Measurements from ENCODE around the gene FNIP2.
"Not testable (repeated sequence)": the region's sequence is repeated elsewhere in the genome, so short reads cannot be mapped to it uniquely, and the experiment has no call there.

Gene FNIP2

DNA sequence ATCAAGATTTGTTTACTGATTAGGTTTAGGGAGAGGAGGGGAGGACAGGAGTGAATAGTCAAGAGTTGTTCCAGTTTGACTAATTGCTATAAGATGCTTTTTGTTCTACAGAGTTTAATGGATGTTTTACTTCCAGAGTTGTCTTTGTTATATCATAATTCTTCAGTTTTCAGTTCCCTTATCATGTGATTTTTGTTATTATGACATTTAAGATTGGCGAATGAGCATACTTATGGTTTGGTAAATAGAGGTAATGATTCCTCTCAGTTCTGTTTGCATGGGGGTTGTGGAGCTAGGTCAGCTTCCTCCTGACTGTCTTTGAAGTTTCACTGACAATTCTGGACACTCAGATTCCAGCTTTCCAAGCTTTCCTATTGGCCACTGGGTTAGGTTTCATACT is 24.6 kb downstream of the FNIP2 start:
- DNase-seq, result not testable (repeated sequence)

DNA sequence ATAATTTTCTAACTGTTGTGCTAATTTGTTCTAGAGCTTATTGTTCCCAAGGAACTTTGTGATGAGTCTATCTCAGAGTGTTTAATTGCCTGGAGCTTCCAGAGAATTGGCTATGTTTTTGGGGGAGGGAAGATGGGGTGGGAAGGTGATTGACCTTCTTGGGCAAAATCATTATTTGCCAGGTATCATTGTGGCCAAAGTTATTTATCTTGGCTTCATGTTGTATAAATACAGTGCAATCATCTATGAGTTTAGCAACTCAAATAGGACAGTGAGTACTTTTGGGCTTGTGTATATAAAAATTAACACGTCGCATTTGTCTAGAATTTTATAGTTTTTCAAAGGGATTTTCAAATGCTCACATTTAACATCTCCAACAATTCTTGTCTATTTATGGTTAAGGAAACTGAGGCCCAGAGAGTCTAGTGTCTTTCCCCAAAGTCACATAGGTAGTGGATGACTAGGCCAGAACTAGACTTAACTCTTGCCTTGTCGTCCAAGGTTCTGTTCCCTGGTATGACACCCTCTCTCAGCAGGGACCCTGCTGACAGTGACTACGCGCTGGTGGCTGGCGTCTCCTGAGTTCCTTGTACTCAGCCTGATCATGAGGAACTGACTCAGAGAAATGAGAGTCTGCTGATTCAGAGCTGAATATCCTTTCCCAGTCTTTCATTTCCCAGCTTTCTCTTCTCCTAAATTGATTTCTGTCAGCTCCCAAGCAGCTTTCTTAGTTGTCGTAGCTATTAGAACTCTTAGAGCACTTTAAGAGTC is 27.7 kb downstream of the FNIP2 start:
- DNase-seq, result no peak

DNA sequence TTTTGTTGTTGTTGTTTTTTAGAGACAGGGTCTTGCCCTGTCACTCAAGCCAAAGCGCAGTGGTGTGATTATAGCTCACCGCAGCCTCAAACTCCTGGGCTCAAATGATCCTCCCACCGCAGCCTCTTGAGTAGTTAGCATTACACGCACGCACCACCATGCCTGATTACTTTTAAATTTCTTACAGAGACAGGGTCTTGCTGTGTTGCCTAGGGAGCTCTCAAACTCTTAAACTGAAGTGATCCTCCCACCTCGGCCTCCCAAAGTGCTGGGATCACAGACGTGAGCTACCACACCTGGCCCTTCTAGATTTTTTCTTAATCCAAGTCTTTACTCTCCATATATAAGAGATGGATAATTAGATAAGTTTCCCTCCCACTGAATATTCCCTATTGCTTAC is 29.2 kb downstream of the FNIP2 start:
- no peak for DNase-seq

DNA sequence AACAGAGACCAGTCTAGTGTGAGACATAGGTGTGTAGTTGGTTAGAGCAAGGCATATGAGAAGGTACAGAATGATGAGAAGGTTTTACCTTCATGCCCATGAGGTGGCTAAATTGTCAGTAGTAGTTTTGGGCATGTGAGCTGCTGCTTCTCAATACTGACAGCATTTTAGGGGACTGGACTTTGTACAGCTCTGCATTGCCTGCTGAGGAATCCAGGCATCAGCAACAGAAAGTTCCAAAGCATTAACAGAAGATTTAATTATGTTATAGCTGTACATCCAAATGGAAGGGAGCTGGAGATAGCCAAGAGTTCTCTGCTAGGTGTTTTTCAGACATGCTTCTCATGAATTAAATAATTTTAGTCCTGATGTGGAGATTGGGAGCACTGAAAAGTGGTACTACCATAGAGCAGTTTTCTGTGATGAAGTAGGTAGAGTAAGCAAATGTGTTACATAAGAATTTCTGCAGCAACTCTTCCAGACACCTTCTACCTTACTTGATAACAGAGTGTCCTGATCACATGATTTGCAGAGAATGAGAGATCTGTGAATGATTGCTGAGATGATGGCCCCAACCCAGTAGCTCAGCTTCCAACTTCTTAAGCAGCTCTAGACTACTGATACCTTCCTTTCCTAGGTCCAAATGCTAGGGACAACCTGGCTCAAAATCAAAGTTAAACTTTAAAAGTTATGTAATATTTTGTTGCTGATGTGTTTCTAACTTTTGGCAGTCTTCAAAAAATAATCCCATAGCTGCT is 30.4 kb downstream of the FNIP2 start:
- no peak for DNase-seq

DNA sequence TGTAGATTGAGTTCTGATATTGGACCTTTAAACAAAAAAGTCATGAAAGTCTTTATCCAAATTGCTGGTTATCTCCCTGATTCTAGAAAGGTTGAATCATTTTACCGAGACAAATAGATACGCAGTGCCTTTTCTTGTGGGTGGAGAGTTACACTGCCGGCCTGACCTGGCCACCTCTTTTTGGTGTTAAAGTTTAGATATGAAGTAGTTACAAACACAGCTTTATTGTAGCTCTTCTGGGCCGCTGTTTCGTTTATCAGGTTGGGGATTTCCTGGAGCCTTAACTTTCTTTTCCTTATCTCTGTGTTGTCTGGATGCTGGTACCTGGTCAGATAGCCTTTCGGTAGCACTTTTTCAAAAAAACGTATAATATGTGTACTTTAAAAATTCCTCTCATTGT is 31.0 kb downstream of the FNIP2 start:
- no peak for DNase-seq

DNA sequence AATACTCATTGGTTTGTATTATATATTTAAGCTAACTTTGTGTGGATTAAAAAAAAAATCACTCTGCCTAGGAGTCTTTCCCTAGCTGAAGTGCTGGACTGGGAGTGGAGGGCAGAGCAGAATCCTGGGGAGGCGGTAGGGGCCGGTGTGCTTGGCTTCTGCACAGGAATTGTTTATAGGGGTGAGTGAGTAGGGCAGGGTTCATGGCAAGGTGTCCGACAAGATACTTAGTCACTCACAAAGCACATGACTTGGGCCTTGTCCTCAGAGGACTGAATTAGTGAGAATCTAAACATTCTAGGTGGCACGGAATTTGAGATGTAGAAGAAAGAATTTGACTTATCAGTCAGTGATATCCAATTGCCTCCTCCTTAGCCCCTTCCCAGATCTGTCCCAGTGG is 32.2 kb downstream of the FNIP2 start:
- DNase-seq, result no peak

DNA sequence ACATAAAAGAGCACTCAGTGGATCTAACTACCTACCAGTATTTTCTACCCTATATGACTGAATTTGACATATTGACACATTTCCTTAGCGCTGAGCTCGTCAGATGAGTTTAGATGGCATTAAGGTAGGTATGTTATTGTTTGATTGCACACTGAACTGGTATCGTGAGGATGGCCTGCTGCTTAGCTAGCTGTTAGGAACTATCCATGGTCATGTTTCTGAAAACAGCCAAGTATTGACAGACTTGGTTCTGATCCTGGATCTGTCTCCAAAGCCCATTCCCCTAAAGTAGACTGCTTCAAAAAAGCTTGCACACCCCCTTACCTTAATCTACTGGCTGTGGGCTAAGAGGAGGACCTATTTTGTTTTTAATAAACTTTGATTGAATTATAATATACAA is 32.9 kb downstream of the FNIP2 start:
- no peak for DNase-seq

DNA sequence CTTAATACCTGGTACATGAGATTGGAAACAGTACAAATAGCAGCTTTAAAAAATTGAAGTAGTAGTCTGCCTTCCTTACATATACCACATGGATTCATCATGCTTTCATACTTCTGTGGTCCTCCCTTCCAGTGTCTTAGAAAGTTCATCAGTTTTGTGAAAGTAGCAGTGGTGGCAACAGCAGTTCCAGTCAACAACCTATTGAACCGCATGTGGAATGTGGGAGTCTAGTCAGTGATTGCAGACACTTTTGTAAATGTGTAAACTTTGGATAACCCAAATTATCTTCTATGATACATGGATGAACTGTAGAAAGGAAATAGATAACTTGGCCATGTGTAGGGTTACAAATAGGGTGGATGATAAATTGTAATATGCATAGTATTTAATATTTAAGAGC is 34.1 kb downstream of the FNIP2 start:
- DNase-seq, result no peak

DNA sequence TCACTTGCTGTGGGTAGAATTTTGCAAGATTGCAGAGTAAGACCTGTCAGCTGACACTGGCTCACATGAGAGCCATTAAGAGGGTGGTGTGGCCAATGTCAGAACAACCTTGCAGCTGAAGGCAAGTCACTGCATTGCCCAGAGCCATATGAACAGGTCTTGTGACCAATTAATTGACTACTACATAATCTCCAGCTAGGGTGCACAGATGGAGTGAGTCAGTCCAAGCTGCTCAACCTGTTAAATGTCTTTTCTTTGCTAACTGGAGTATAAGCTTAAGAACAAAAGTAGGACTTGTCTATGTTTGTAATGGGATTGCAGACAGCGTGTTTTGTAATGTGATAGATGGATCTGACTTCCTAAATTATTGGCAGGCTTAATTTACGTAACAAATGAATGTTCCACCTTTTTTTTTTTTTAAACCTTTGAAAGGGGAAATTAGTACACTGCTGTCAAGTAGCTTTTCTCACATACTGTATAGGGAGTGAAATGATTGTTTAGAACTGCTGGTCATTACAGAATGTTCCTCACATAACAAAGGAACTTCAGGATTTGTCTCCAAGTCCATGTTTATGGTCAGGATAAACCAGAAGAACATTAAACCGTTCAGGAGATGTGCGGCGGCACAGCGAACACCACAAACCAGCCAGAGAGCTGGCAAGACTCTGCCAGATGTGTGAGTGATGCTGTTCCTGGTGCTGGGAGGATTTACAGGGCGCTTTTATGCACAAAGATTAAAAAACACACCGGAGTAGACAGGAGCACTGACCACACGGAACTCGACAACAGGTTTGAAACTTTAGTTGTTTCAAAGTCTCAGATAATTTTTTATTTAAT is 37.0 kb downstream of the FNIP2 start:
- DNase-seq, result no peak

DNA sequence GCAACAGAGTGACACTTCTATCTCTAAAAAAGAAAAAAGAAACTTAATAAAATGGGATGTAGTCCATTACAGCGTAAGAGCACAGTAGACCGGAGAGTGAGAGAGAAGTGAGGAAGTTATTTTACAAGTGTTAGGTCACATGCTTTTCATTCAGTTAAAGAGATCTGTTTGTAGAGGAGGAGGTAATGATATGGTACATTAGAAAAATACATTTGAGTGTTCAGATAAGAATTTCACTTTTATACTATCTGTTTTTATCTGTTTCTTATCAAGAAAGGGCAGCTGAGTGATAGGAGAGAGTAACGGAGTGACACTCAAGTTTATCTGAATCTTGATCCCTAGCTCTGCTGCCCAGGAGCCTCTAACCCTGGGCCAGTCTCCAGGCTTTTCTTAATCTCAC is 38.9 kb downstream of the FNIP2 start:
- no peak for DNase-seq

DNA sequence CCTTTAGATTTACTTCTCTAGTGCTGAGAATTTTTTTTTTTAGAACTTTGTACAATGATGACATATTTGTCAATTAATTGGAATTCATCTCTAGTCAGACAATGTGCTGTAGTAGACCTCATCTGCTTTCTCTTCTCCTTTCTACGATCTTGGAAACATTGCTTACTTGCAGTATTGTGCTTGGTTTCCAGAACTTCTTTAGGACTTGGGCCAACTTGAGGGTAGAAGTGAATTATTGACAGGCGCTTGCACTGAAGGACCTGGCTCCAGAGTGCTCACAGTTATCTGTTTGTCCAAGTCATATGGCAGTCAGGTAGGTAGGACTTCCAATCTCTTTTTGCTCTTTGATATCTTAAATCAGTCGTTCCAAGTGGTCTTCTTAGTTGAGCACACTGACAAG is 39.6 kb downstream of the FNIP2 start:
- no peak for DNase-seq

DNA sequence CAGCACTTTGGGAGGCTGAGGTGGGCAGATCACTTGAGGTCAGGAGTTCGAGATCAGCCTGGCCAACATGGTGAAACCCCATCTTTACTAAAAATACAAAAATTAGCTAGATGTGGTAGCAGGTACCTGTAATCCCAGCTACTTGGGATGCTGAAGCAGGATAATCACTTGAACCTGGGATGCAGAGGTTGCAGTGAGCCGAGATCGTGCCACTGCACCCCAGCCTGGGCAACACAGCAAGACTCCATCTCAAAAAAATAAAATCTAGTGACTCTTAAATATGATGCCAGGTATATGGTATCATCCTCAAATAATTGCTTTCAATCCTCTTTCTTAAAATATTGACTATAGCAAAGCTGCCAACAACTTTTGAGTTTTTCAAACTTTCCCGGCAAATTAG is 40.4 kb downstream of the FNIP2 start:
- not testable (repeated sequence) for DNase-seq

DNA sequence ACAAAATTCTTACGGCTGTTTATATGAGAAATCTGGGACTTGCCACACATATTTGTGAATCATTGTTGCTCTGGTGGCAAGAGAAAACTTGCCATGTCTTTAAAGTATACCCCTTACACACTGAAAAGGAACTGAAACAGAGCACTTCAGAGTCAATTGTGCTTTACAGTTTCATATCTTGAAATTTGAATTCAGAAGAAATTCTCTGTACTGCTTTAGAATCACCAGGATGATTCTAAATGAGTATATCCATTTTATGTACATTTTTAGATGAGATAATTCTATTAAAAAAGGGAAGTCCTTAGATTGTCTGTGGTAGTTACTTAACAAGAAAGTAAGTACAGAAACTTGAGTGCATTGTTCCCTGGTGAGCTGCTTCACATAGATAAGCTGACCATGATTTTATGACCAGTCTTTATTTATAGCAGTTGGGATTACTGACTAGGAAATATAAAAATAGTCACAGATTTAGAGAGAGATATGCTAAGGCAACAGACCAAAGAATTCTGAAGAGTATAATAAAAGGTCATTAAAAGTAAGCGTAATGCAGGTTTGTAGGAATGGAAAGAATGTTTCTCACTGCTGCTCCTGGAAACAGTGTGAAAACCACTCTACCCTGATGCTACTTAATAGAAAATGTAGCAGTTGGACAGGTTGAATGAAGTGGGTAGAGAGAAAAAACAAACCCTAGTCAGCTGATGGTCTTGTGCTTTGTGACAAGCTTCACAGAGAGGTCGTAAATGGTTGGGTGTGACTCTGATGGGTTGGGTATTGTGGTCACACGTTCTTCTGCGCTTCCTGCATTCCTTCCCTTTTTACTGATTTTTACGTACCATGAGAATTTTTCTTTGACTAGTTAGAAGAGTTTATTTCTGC is 41.0 kb downstream of the FNIP2 start:
- peak in 1 of 5 donors; percentile 48 for DNase-seq

DNA sequence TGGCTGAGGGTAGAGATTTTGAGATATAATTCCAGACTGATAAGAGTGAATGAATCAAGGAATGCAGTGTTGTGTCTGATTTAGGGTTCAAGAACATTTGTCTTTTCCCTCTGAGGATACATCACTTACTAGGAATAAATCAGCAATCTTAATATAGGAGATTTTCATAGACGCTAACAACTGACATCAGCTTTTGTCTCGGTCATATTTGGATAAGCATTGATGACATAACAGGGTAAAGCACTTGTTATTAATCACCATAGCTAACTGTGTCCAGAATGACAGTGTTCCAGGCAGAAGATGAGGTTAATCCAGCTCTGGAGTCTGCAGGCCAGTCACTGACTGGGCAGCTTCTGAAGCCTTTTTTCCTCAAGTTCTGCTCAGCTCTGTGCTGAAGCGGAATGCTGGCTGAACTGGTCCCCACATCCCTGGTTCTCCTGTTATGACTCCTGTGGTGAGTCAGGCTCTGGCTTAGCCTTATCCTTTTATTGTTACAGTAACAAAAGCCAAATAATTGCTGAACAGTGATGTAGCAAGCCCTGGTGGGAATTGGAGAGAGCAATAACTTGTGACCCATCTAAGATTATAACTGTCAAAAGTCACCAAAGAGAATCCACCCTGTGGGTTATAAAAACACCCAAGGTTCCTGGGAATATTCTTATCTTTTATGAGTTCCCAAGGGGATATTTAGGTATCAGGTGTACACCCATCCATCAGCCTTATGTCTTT is 41.8 kb downstream of the FNIP2 start:
- DNase-seq, result no peak

DNA sequence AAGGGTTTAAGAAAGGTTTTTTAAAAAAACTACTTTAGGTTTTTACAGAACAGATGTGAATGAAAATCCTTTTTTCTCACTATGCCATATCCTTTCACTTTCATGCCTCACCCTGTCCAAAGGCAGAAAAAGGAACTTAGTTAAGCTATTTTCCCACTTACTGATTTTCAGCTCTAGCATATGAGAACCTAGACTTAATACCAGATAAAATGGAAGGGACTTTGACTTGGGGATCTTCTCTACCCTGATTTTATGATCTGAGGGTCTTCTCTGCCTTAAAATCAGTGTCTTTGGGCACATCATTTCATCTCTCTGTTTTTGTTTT is 42.4 kb downstream of the FNIP2 start:
- DNase-seq, result no peak

DNA sequence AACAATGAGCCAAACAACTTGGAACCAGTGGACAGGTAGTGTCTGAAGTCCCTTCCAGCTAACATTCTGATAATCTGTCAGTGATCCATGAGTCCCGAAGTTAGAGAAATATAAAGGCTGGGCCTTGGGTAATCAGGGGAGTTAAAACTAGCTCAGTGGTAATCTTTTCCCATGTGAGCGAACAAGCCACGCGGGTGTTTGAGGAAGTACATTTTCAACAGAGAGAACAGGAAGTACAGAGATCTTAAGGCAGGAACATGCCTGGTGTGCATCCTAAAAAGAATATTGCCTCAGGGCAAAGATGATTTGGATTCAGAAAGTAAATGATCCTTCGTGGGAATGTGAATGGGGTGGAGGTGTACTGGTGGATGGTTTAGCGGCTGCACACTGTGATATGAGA is 42.9 kb downstream of the FNIP2 start:
- DNase-seq, result no peak

DNA sequence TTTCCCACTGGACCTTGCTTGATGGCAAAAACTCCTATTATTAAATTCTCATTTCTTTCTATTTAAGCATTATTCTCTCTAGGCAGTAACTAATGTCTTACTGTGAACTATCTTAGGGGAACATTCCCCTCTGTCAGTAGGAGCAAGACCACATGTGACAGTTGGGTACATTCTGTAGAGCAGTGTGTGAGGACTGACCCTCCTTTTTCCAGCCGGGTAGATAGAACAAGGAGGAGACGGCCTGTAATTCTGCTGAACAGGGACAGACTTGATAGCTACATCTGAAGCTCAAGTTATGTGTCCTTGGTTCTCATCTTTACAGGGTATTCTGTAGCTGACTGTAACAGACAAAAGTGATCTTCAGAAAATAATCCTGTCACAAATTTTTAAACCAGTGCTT is 43.3 kb downstream of the FNIP2 start:
- DNase-seq, result no peak

DNA sequence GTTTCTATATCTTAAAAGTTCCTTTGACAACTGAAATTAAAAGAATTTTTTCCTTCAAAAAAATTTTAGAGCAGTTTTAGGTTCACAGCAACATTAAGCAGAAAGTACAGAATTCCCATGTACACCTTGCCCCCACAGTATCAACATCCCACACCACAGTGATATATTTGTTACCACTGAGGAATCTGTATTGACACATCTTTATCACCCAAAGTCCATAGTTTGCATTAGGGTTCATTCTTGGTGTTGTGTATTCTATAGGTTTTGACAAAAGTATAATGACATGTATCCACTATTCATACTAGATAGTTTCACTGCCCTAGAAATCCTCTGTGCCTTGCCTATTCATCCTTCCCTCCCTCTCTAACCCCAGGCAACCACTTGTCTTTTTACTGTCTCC is 43.7 kb downstream of the FNIP2 start:
- DNase-seq, result no peak

DNA sequence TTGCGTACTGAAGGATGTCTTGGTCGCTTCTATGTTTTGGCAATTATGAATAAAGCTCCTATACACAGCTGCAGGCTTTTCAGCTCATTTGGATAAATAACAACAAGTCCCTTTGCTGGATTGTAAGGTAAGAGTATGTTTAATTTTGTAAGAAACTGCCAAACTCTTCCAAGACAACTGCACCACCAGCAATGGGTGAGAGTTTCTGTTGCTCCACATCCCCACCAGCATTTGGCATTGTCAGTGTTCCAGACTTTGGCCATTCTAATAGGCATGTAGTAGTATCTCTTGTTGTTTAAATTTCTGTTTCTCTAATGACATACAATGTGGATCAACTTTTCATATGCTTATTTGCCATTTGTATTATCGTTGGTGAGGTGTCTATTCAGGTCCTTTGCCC is 44.3 kb downstream of the FNIP2 start:
- no peak for DNase-seq

DNA sequence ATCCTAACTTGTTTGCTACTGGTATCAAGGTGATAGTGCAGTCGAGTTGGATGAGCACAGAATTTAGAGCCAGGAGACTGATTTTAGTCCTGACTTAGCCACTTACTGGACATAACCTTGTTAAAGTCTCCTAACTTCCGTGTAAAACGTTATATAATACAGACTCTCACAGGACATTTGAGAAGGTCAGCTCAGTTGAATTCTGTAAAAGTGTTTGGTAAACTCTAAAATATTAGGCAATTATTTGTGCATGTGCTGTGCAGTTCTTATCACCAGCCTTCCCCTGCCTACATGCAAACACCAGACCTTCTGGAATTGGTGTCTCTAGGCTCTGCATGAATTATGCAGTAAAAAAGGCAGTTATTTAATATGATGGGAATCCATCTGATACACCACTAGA is 45.4 kb downstream of the FNIP2 start:
- DNase-seq, result no peak

DNA sequence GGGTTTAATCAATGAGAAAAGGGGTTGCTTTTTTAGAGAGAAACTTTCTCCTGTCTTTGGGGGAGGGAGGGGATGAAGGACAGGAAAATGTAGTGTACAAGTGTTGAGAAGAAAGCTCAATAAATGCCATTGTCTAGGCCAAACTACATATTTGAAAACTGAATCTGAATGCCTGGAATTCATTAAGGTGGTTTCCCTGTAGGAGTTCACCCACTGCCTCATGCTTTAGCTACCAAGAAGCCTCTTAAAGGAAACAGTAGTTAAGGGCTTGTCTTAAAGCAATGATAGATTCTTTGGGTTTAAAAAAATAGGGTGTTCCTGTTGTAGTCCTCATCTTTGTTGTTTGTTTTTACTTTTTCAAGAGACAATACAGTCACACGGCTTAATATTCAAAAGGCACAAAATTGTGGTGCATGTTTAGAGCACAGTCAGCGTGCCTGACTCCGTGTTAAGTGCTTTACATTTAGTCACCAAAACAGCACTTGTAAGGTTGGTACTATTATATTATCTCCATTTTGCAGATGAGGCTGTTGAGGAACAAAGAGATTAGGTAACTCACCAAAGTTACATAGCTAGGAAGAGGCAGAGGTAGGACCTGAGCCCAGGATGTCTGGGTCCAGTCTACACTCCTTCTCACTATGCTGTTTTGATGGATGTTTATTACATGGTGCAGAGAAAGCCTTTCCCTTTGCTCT is 46.0 kb downstream of the FNIP2 start:
- DNase-seq, result no peak

All from T-helper 1 cell (primary cell).